GM19193 (cell line): ENCODE data around the gene FAM20C.

Experiments used
- POLR2A ChIP-seq: IDR thresholded peaks from 4 replicates; pipeline ENCODE4 v1.6.1; 2011; ENCODE audit not compliant: insufficient read depth, insufficient read length; ENCODE audit errors: extremely low read depth

The FAM20C gene

GRCh38 chr7:217781-218180, 25.4 kb downstream of the FAM20C start:
- TF ChIP-seq POLR2A: no peak

DNA sequence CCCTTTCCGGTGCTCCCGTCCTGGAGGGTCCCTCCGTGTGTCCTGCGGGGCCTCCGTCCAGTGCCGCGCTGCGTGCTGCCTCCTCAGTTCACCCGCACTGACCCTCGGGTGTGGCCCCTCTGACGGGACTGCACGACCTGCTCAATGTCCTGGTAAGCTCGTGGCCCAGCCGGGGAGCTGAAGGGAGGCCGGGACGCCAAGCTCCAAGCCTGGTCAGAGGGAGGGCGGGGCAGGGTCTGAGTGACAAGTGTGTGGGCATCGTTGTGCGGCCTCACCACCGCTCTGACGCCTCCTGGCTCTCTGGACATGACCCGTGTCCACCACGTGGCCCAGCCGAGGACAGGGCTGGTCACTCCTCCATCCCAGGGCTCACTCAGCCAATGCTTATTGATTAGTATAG, 25.9 kb downstream of the FAM20C start:
- TF ChIP-seq POLR2A: no peak

DNA sequence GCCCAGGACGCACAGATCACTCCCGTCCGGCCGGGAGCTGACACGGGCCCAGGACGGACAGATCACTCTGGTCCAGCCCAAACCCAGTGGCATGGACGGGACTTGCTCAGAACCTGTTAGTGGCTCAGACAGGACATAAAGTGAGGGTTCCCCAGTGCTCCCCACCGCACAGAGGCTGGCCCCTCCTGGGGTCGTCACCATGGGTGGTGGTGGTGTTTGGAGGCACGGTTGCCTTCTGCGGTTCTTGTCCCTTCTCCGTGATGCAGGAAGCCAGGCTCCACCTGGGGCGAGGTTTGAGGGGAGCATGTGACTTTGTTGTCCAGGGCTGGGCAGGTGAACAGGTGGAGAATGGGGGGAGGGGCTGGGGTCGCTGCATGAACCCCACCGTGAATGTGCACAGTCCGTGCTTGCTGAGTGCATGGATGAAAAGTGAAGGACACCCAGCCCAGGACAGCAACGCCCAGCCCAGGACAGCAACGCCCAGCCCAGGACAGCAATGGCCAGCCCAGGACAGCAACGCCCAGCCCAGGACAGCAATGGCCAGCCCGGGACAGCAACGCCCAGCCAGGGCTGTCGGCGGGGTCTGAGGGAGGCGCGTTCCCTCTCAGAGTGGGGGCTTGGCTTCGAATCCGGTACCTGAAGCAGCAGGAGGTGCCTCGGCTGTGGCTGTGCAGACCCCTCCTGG, 26.7 kb downstream of the FAM20C start:
- TF ChIP-seq POLR2A: no peak

- TF ChIP-seq POLR2A: no peak
Observed at GRCh38 chr7:219581-220150, 27.3 kb downstream of the FAM20C start.

DNA sequence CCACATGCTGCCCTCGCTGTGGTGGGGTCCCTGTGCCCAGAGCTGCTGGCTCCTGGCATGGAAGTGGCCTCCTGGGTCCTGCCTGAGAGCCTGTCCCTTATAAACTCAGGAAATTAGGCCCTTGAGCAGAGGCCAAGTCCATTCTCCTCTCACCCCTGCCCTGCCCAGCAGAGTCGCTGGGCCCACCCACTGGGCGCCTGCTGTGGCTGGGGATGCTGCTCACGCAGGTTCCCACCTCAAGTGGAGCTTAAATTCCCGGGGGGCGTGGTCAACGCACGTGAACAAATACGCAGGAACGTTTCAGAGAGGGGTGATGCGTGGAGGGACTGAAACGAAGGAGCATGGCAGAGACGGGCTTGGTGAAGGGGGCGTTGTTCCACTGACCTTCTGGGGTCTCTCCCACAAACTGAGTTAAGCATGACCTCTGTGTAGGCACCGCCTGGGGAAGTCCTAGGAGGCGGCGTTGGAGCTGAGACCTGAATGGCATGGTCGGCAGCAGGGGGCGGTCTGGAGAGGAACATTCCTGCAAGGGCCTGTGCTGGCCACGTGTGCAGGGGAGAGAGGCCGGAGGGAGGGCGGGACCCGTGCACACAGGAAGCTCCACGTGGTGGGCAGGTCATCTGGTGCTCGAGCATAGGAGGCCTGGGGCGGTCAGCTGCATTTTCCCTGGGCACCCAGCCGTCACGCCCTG, 27.9 kb downstream of the FAM20C start:
- no peak for TF ChIP-seq POLR2A

GRCh38 chr7:221978-222715, 29.8 kb downstream of the FAM20C start:
- no peak for TF ChIP-seq POLR2A

DNA sequence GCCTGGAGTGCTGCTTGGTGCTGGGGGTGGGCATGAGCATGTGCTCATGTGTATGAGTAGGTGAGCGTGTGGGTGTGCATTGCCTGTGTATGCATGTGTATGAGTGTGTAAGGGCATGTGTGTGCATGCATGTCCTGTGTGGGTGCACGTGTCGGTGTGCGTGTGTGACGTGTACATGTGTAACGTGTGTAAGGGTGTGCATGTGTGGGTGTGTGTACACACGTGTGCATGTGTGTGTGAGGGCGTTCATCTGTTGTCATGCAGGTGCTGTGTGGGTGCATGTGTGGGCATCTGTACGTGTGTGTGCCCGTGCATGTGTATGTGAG, 30.3 kb downstream of the FAM20C start:
- no peak for TF ChIP-seq POLR2A

- TF ChIP-seq POLR2A: no peak
Observed at GRCh38 chr7:223118-223800, 30.9 kb downstream of the FAM20C start.

DNA sequence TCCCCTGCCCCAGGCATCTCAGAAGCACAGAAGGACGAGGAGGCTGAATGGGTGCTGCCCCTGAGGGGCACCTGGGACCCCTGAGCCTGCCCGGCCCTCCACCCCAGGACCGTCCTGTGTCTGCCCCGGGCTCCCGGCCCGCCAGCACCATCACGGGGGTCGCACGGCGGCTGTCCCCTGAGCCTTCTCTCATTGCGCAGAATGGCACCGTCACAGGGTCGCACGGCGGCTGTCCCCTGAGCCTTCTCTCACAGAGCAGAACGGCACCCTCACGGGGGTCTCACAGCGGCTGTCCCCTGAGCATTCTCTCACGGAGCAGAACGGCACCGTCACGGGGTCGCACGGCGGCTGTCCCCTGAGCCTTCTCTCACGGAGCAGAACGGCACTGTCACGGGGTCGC, 31.5 kb downstream of the FAM20C start:
- TF ChIP-seq POLR2A: no peak

- TF ChIP-seq POLR2A: no peak
Observed at GRCh38 chr7:226281-226895, 34.0 kb downstream of the FAM20C start.

DNA sequence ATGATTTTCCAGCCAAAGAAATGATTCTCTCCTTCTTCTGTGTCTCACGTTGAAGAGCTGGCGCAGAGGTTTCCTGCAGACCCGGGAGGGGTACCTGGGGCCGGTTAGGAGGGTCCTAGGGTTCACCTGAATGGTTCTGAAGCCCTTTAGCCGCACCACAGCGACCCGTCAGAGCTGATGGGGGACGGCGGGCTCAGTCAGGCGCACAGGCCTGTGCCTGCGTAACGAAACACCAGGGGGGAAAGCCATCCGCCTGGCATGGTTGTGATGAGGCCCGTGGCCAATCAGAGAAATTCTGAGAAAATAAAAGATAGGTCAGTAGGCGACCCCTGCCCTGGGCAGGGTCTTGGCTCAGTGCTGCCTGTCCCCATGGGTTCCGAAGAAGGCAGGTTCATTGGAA, 35.6 kb downstream of the FAM20C start:
- TF ChIP-seq POLR2A: no peak

GRCh38 chr7:228610-229009, 36.2 kb downstream of the FAM20C start:
- no peak for TF ChIP-seq POLR2A

- TF ChIP-seq POLR2A: no peak
Observed at GRCh38 chr7:229184-229964, 37.0 kb downstream of the FAM20C start.

DNA sequence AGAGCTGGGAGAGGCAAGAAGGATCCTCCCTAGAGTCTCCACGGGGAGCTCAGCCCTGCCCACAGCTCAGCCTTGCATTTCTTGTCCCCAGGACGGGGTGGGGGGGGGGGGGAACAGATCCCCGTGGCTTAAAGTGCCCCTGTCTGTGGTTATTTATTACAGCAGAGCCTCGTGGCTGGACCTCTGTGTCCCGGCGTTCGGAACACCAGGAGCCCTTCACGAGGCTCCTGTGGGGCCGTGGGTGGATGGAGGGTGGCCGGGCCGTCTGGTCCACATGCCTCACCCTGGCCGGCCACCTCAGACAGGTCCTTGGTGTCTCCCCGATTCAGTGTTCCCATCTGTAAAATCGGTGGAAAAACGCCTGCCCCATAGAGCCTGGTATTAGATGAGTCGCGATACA, 37.9 kb downstream of the FAM20C start:
- no peak for TF ChIP-seq POLR2A
